ENCODE measurements around the gene TEN1.

The TEN1 gene

DNA sequence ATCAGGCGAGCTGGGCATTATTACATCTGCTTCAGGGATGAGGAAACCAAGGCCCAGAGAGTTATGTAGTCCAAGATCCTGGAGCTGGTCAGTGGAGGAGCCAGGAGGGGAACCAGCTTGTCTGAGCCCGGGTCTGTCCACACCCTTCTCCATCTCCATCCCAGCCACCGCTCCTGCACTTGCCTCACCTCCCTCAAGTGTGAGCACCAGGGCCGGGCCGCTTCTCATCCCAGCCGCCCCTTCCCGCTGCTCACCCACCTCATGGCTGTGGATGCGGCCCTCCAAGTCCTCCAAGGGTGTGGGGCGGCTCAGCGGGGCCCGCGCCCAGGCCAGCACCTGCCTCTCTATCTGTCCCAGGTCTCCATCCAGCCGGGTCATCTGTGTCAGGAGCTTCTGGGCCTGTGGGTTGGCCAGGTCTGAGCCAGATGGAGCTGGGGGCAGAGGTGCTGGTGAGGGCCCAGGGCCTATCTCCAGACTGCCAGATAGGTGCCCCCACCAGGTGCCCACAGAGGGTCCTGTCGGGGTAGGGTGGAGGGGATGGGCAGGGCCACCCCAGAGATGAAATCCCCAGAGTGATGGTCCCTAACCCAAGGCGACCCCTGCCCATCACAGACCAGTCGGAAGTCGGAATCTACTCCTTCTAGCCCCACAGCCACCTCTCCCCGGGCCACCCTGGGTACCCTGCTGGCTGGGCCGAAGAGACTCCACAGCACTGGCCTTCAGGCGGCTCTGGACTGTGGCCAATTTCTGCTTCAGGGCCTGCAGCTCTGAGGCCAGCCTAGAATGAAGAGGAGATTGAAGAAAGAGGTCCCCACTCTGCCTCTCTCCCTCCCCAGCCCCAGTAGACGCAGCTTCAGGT lies 38.7 kb downstream of the TEN1 start:
- Histone ChIP-seq H3K4me1 (ENCODE audit: control insufficient read depth, insufficient read depth, low read length) (no peaks in the 10 kb centered on the region), H3K27ac (ENCODE audit: extremely low read depth, low read depth, low read length) (no peak overlapping the region), H3K9me3 (ENCODE audit: control insufficient read depth, insufficient read depth, low read depth, low read length) (no peaks in the 10 kb centered on the region), H3K4me3 (ENCODE audit: low read depth, low read length) (no peak overlapping the region), H3K36me3 (ENCODE audit: control insufficient read depth in 2 of 2, insufficient read depth in 1 of 2, low read length in 2 of 2) (no peaks in the 10 kb centered on the region)
- TF ChIP-seq, protein P1, sequence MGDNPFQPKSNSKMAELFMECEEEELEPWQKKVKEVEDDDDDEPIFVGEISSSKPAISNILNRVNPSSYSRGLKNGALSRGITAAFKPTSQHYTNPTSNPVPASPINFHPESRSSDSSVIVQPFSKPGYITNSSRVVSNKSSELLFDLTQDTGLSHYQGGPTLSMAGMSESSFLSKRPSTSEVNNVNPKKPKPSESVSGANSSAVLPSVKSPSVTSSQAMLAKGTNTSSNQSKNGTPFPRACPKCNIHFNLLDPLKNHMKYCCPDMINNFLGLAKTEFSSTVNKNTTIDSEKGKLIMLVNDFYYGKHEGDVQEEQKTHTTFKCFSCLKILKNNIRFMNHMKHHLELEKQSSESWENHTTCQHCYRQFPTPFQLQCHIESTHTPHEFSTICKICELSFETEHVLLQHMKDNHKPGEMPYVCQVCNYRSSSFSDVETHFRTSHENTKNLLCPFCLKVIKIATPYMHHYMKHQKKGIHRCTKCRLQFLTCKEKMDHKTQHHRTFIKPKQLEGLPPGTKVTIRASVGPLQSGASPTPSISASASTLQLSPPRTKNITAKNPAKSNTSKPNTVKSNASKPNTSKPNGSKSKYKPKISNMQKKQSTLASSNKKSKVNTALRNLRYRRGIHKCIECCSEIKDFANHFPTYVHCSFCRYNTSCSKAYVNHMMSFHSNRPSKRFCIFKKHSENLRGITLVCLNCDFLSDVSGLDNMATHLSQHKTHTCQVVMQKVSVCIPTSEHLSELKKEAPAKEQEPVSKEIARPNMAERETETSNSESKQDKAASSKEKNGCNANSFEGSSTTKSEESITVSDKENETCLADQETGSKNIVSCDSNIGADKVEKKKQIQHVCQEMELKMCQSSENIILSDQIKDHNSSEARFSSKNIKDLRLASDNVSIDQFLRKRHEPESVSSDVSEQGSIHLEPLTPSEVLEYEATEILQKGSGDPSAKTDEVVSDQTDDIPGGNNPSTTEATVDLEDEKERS (tag by site-specific recombination; IDR thresholded peaks at IDR 0.05): no peak
- no peak for TF ChIP-seq ZNF302 (tag by site-specific recombination; IDR thresholded peaks at IDR 0.05; ENCODE audit: low read depth)
- no peak for TF ChIP-seq ZNF707 (tag by site-specific recombination; IDR thresholded peaks at IDR 0.05)
- TF ChIP-seq ZNF112 (tag by site-specific recombination; IDR thresholded peaks at IDR 0.05): no peak
- TF ChIP-seq ZNF433 (tag by site-specific recombination; IDR thresholded peaks at IDR 0.05; ENCODE audit: low read depth): no peak
- no peak for TF ChIP-seq ZNF747 (tag by site-specific recombination; IDR thresholded peaks at IDR 0.05)
- TF ChIP-seq ZNF324 (tag by site-specific recombination; IDR thresholded peaks at IDR 0.05): no peak
- TF ChIP-seq OVOL3 (tag by site-specific recombination; IDR thresholded peaks at IDR 0.05): no peak
- TF ChIP-seq, protein P2, sequence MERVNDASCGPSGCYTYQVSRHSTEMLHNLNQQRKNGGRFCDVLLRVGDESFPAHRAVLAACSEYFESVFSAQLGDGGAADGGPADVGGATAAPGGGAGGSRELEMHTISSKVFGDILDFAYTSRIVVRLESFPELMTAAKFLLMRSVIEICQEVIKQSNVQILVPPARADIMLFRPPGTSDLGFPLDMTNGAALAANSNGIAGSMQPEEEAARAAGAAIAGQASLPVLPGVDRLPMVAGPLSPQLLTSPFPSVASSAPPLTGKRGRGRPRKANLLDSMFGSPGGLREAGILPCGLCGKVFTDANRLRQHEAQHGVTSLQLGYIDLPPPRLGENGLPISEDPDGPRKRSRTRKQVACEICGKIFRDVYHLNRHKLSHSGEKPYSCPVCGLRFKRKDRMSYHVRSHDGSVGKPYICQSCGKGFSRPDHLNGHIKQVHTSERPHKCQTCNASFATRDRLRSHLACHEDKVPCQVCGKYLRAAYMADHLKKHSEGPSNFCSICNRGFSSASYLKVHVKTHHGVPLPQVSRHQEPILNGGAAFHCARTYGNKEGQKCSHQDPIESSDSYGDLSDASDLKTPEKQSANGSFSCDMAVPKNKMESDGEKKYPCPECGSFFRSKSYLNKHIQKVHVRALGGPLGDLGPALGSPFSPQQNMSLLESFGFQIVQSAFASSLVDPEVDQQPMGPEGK (tag by site-specific recombination; IDR thresholded peaks at IDR 0.05): no peak
- TF ChIP-seq ZNF423 (tag by site-specific recombination; IDR thresholded peaks at IDR 0.05): no peak
- TF ChIP-seq ZNF792 (tag by site-specific recombination; IDR thresholded peaks at IDR 0.05): no peak
- TF ChIP-seq ZNF157 (tag by site-specific recombination; IDR thresholded peaks at IDR 0.05): no peak
- TF ChIP-seq, protein P3, sequence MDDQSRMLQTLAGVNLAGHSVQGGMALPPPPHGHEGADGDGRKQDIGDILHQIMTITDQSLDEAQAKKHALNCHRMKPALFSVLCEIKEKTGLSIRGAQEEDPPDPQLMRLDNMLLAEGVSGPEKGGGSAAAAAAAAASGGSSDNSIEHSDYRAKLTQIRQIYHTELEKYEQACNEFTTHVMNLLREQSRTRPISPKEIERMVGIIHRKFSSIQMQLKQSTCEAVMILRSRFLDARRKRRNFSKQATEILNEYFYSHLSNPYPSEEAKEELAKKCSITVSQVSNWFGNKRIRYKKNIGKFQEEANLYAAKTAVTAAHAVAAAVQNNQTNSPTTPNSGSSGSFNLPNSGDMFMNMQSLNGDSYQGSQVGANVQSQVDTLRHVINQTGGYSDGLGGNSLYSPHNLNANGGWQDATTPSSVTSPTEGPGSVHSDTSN (CRISPR knock-in tag; IDR thresholded peaks at IDR 0.05): no peak
- TF ChIP-seq, protein P4, sequence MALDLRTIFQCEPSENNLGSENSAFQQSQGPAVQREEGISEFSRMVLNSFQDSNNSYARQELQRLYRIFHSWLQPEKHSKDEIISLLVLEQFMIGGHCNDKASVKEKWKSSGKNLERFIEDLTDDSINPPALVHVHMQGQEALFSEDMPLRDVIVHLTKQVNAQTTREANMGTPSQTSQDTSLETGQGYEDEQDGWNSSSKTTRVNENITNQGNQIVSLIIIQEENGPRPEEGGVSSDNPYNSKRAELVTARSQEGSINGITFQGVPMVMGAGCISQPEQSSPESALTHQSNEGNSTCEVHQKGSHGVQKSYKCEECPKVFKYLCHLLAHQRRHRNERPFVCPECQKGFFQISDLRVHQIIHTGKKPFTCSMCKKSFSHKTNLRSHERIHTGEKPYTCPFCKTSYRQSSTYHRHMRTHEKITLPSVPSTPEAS (tag by site-specific recombination; IDR thresholded peaks at IDR 0.05): no peak
- CTCF ChIA-PET: interaction anchor here (0.6 to 8.4 kb wide), 7 partner anchors 16 to 262 kb away, joined by 3 to 136 read pairs (median 3); partner anchors contain the start of gene CDK3
- POLR2A ChIA-PET: interaction anchor here (1.0 to 2.0 kb wide), 2 partner anchors 12 to 55 kb away, joined by 5 read pairs; partner anchors contain the start of gene SRP68

DNA sequence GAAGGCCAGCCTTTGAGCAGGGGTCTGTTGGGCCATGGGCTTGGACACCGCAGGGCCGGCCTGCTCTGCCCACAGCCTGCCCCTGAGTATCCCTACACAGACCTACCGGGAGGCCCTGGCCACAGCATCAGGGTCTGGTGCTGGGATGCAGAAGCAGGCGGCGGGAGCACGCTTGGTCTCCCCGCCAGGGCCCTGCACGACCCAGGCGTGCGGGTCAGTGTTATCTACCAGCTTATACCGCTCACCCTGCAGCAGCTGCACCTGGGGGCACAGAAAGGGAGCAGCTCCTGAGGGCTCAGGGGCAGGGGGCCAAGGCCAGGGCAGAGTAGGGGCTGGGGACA lies 39.3 kb downstream of the TEN1 start:
- Histone ChIP-seq H3K9me3 (ENCODE audit: control insufficient read depth, insufficient read depth, low read depth, low read length) (no peaks in the 10 kb centered on the region), H3K36me3 (ENCODE audit: control insufficient read depth in 2 of 2, insufficient read depth in 1 of 2, low read length in 2 of 2) (no peaks in the 10 kb centered on the region), H3K27ac (ENCODE audit: extremely low read depth, low read depth, low read length) (no peak overlapping the region), H3K4me3 (ENCODE audit: low read depth, low read length) (no peak overlapping the region), H3K4me1 (ENCODE audit: control insufficient read depth, insufficient read depth, low read length) (no peaks in the 10 kb centered on the region)
- POLR2A ChIA-PET: interaction anchor here (1.0 to 2.5 kb wide), 3 partner anchors 11 to 54 kb away, joined by 5 to 9 read pairs (median 5); partner anchors contain the start of gene SRP68
- CTCF ChIA-PET: interaction anchor here (0.6 to 8.4 kb wide), 4 partner anchors 17 to 262 kb away, joined by 3 to 136 read pairs (median 8); partner anchors contain the start of gene CDK3
- TF ChIP-seq, protein P5, sequence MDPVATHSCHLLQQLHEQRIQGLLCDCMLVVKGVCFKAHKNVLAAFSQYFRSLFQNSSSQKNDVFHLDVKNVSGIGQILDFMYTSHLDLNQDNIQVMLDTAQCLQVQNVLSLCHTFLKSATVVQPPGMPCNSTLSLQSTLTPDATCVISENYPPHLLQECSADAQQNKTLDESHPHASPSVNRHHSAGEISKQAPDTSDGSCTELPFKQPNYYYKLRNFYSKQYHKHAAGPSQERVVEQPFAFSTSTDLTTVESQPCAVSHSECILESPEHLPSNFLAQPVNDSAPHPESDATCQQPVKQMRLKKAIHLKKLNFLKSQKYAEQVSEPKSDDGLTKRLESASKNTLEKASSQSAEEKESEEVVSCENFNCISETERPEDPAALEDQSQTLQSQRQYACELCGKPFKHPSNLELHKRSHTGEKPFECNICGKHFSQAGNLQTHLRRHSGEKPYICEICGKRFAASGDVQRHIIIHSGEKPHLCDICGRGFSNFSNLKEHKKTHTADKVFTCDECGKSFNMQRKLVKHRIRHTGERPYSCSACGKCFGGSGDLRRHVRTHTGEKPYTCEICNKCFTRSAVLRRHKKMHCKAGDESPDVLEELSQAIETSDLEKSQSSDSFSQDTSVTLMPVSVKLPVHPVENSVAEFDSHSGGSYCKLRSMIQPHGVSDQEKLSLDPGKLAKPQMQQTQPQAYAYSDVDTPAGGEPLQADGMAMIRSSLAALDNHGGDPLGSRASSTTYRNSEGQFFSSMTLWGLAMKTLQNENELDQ (tag by site-specific recombination; IDR thresholded peaks at IDR 0.05; ENCODE audit: low read depth): no peak
- no peak for TF ChIP-seq ZNF140 (tag by site-specific recombination; IDR thresholded peaks at IDR 0.05)
- TF ChIP-seq GLIS2 (tag by site-specific recombination; IDR thresholded peaks at IDR 0.05): no peak
- TF ChIP-seq, protein P6, sequence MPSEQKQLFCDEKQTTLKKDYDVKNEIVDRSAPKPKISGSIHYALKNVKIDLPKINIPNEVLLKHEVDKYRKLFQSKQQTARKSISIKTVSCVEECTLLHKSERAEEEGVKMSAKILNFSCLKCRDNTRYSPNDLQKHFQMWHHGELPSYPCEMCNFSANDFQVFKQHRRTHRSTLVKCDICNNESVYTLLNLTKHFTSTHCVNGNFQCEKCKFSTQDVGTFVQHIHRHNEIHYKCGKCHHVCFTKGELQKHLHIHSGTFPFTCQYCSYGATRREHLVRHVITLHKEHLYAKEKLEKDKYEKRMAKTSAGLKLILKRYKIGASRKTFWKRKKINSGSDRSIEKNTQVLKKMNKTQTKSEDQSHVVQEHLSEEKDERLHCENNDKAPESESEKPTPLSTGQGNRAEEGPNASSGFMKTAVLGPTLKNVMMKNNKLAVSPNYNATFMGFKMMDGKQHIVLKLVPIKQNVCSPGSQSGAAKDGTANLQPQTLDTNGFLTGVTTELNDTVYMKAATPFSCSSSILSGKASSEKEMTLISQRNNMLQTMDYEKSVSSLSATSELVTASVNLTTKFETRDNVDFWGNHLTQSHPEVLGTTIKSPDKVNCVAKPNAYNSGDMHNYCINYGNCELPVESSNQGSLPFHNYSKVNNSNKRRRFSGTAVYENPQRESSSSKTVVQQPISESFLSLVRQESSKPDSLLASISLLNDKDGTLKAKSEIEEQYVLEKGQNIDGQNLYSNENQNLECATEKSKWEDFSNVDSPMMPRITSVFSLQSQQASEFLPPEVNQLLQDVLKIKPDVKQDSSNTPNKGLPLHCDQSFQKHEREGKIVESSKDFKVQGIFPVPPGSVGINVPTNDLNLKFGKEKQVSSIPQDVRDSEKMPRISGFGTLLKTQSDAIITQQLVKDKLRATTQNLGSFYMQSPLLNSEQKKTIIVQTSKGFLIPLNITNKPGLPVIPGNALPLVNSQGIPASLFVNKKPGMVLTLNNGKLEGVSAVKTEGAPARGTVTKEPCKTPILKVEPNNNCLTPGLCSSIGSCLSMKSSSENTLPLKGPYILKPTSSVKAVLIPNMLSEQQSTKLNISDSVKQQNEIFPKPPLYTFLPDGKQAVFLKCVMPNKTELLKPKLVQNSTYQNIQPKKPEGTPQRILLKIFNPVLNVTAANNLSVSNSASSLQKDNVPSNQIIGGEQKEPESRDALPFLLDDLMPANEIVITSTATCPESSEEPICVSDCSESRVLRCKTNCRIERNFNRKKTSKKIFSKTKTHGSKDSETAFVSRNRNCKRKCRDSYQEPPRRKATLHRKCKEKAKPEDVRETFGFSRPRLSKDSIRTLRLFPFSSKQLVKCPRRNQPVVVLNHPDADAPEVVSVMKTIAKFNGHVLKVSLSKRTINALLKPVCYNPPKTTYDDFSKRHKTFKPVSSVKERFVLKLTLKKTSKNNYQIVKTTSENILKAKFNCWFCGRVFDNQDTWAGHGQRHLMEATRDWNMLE (tag by site-specific recombination; conservative IDR thresholded peaks at IDR 0.05; ENCODE audit: low read depth): no peak
- TF ChIP-seq ZNF48 (tag by site-specific recombination; IDR thresholded peaks at IDR 0.05): no peak
